GM18511 (cell line): Measurements from ENCODE around the gene GALNT18.
A peak's percentile ranks its signal among the peaks of the same experiment; 100 is the strongest.

Experiments used
- ATAC-seq: cut with Tn5 transposase; IDR thresholded peaks from one replicate; pipeline ENCODE4 v1.9.1; 2021; ENCODE audit warnings: mild to moderate bottlenecking, moderate library complexity; ENCODE audit not compliant: unreplicated experiment

The GALNT18 gene

DNA sequence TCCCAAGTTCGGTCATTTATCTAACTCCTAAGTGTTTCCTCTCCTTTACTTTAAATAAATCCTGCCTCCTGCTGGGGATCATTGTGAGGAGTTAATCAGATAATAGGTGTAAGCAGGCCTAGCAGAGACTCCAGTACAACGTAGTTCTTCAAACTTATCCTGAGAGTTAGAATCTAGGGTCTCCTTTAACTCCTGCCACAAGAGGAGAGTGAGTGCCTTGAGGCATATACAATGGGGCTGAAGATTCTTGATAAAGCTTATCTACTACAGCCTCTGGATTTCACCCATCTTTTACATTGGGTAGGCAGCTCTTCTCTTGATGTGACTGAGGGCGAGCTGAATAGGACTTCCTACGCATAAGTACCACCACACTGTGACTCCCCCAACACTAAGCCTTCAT is 3.1 kb upstream of the GALNT18 start:
- ATAC-seq = no peak

DNA sequence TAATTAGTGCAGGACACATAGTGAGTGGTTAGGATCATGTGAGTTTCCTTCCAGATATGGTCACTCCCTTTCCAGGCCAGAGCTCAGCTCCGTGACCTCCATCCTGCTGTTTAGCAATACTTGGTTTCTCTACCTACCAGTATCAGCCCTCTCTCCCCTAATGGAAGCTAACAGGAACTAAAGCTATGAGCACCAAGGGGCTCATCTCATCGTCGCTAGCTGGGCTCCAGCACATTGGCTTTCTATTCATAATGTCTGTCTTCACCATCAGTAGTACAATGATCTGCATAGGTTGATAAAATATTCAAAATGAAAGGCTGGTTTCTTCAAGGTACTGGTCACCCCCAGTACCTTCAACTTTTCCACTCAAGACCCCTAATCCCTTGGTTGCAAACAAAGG is 2.4 kb upstream of the GALNT18 start:
- ATAC-seq = no peak

DNA sequence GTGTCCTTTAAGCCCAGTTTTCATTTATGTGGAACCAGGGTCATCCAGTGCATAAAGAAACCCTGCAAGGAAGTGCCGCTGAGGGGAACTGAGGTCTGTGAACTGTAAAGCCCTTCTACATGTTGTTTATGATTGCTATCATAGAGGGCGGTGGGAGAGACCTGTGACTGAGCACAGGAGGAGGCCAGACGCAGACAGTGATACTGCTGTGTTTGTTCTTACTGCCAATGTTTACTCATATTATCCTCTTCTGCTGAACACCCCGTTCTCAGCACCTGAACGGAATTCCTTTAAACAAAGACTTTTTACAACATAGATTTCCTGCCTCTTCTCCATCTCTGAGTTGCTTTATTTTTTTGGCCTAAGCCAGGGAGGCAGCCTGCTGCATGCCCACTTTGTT is 967 bp upstream of the GALNT18 start:
- ATAC-seq = no peak

DNA sequence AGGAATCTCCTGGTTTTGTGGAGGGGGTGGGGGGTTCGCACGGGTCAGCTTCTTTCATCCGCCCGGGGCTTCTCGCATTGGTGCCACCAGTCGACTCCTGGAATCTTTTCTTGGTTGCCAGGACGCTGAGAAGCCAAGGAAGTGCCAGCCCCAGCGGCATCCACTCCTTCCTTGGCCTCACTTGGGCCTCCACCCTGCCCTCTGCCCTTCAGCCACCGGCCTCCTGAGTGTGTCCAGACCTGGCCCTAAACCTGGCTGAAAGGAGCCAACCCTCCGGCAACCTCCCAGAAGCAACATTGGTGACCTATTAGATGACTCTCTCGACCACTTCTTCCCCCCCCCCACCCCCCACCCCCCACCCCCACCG is 518 bp upstream of the GALNT18 start:
- peak; percentile 1 for ATAC-seq

DNA sequence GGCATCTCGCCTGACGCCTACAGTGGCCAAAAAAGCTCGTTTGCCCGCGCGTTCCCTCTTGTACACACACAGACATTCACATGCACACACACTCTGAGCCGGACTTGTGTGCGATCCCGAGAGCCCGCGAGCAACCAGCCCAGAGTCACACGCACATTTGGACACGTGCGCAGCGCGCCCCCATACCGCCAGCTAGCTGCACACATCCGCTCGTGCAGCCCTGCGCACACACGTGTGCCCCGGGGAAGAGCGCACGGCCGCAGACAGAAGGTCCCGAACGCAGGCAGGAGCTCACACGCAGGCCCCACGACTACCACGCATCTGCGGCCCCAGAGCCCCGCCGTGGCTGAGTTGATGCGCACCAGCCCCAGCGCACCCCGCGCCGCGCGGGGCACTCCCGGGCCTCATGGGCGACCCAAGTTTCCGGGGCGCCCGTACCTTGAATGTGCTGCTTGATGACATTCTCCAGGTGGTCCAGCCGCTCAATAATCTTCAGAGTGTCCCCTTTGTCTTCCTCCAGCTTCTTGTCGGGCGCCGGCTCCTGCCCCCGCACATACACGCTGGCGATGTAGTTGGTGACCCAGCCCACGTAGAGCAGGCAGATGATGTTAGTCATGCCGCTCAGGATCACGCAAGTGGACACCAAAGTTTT is 758 bp downstream of the GALNT18 start:
- peak; percentile 26 for ATAC-seq

DNA sequence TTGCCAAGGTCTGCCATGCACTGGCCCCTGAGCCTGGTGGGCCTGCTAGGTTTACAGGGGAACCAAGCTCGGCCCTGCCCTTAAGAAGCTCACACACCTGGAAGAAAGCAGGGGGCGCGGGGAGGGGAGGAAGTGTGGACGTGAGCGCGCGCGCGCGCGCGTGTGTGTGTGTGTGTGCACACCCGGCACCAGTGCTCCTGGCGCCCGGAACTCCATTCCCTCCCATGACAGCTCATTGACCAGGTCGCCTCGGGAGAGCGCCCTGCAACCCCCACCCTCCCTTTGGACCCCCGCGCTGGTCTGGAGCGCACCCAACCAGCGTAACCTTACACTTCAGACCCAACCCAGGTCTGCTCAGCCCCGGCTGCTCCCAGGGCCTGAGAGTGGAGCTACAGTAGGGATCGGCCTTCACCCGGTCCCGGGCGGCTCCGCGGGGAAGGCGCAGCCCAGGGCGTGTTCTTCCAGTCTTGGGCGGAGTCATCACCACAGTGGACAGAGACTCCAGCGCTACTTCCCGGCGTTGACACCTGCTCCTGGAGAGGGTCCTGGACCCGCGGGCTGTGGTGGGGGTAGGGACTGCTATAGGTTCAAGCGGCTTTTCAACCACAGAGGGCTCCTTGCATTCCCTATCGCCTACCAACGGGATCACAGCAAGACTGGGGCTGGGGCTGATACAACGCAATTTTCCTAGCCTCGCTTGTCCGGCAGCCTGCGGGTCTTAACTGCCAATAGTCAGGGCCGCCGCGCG is 1.5 kb downstream of the GALNT18 start:
- no peak for ATAC-seq

DNA sequence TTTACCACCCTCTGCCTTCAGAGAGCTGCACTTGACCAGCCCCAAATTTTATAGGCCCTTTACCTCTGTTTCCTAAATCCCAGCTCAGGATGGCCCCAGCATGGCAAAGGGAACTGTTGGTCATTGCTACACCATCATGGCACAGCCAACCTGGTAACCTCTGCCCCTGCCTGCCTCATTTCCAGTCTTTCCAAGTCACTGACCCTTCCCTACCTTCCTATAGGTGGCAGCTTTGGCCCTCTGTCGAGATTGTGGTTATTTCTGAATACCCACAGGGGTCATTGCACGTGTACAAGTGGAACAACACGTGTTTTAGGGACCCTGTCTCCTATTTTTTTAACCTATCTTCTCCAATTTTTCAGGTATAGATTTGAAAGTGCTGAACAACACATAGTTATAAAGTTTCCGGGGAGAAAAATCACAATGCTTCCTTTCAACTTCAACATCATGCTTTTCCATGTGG is 2.8 kb downstream of the GALNT18 start:
- ATAC-seq = no peak

DNA sequence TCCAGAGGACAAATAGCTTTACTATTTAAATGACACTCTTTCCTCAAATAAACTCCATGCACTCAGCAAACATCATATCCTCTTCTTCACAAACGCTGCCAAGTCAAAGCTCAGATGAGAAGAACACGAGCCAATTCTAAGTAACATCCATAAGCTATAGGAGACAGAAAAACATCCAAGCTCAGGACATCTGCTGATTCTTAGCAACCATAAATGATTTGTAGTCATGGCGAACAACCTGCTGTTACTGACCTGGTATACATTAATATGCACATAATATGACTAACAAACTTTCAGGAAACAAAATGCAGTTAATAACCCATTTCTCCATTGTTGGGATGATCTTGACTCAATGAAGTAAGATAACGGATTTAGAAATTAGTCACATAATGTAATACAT is 6.7 kb downstream of the GALNT18 start:
- no peak for ATAC-seq

DNA sequence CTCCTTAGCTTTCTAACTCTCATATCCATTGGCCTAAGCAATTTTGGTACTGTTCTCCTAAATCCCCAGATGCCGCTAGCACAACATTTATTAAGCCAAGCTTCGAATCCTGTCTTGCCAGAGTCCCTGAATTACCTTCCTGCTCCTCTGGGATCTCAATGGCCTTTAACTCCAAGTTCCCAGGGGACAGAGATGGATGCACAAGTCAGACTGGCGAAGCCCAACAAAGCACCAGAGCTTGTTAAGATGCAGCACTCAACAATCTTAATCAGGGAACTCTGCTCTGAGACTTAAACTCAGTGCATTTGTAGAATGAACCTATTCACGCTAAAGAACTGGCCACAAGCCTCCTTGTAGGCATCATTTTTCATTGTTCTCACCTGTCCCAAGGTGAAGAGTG is 9.4 kb downstream of the GALNT18 start:
- no peak for ATAC-seq

DNA sequence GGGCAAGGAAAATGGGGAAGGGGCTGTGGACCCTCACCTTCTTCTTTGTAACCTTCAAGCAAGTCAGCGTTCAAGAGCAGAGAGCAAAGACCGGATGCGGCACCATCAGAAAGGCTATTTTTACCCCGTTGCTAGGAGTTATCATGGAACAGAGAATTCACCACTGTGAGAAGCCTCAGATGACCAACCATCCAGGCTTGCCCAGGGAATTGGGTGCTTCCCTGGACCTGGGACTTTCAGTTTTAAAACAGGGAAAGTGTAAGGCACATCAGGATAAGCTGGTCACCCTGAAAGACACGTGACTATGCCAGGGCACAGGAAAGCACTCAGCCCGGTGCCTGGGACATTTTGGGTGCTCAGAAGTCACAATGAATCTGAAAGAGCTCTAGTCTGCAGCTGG is 10.4 kb downstream of the GALNT18 start:
- ATAC-seq = no peak

DNA sequence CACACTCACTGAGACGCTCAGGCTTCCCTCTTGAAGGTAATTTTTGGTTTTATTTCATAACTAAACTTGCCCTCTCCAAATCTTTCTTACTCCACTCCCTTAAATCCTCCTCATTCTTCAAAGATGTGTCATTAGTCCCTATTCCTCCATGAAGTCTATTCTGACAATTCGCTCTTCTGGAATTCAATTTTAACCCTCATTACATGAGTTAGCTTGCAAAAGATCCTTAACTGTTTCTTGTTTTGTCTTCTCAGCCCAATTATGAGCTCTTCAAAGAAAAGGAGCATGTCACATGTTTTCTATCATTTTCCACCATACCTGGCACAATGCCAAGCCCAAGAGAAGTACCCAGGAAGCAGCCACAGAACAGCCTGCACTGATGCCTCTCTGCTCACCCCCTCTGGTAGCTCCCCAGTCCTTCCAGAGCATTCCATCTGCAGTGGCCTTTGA is 13.0 kb downstream of the GALNT18 start:
- no peak for ATAC-seq

DNA sequence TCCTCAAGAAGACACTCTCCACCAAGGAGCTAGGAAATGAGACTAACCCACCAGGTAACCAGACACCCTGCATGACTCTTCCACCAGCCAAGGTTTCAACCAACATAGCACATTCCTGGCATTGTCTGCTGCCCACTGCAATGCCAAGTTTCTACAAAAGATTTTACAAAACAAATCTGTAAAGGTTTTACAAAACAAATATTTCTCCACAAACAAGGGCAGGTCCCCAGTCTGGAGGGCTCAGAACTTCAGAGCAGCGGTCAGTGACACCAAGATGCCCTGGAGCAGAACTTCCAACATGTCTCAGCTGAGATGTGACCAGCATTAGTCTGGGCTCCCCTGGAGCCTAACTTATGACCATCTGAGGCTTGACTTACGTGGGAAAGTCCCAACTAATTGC is 14.0 kb downstream of the GALNT18 start:
- ATAC-seq = no peak

DNA sequence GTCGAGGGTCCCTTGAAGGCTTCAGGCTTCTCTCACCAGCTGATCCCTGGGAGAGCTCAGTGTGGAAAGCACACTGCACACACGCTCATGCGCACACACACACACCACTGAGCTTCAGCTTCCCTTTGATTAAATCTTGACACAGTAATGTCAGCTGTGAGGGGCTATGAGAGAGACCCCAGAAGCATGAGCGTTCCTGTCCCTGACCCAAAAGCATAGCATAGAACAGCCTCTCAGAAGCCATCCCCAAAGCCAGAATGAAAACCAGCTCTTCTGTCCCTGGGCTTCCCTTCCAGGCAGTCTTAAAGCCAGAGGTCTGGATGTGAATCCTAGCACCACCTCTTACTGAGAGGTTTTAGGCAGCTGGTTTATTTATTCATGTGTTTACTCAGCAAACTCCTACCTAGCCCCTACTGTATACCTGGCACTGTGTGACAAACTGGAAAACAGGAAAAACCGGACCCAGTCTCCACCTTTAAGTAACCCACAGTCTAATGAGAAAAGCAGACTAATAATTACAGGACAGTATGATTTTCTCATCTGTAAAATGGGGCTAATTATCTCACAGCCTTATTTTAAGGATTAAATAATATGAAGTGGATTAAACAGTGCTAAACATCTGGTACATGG is 15.9 kb downstream of the GALNT18 start:
- no peak for ATAC-seq

DNA sequence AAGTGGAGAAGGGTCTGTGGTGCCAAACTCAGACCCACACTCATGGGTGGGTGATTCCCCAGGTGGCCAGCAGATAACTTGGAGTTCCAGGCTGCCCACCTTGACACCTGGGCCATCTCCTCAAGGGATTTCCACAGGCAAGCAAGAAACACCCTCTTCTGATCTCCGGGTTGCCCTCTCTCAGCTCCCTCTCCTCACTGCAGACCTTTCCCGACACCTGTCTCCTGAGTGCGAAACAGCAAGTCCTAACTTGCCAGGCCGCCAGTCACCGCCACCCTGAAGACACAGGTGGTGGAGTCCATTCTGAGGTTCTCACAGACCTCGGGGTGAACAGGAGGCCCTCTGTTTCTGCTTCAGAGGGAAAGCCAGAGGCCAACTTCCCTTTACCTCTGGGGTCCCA is 16.6 kb downstream of the GALNT18 start:
- no peak for ATAC-seq

DNA sequence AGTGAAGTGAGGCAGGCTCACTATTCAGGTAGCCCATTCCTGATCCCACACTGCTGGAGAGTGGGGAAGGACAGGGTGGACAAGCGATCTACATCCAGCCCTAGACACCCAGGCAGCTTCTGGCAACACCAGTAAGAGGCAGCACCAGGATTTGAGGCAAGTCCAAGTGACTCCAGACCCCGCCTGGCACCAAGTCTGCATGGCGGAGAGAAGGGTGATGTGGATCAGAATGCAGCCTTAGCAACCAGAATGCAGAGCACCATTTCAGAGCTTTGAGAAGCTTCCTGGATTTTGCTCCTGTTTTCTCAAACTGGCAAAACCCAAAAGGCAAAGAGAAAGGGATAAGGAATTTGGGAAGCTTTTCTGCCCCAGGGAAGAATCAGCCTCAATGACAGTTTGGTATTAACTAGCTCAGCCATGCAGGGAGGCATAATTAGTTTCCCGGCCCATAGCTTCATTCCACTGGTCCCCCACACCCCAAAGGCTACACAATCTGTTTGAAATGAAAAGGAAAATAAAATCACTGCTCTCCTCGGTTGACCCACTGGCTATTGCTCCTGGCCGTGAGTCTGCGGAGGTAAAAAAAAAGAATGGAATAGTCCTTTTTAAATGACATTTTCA is 17.3 kb downstream of the GALNT18 start:
- no peak for ATAC-seq

DNA sequence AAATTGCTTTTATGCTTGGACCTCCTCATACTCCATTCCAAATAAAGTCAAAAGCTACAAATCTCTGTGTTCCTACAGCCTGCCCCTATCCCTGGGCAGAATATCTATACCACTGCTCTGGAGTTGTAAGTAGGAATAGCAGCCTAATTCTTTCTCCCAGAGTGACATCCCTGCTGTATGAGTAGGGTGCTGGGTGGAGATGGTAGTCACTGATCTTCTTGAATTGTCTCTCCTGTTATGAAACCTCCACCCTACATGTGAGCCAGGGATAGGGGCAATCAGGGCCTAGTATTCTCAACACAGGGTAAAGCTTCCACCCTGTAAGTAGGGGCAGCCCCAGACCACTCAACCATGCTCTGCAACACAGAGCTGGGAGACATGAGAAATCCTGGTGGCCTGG is 19.8 kb downstream of the GALNT18 start:
- no peak for ATAC-seq

DNA sequence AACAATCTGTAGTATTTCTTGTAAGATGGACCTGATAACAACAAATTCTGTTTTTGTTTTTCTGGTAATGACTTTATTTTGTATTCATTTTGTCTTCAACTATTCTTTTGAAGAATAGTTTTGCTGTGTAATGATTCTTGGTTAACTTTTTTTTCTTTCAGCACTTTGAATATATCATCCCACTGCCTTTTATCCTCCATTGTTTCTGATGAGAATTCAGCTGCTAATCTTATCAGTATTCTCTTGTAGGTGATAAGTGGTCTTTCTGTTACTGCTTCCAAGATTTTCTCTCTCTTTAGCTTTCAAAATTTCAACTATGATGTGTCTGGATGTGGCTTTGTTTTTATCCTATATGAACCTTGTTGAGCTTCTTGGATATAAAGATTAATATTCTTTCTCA is 21.5 kb downstream of the GALNT18 start:
- ATAC-seq = no peak

DNA sequence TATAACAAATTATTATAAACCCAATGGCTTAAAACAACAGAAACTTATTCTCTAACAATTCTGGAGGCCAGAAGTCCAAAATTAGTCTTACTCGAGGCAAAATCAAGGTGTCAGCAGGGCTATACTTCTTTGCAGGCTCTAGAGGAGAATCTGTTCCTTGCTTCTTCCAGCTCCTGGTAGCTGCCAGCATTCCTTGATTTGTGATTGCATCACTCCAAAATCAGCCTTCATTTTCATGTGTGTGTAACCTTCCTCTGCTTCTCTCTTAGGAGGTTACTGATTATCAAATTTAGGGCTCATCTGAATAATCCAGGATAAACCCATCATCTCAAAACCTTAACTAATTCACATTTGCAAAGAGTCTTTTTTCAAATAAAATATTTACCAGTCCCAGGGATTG is 23.6 kb downstream of the GALNT18 start:
- ATAC-seq = no peak

DNA sequence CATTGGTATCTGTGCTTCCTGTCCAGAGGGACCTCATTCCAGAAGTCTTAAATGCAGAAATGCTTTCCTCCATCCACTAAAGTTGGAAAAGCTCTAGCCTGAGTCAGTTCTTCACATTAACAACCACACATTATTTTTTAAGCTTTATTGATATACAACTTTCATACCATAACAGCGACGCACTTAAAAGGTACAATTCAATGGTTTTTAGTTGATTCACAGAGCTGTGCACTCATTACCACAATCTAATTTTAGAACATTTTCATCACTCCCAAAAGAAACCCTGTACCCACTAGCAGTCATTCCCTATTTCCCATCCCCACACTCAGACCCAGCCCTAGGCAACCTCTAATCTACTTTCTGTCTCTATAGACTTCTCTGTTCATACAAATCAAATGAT is 27.6 kb downstream of the GALNT18 start:
- ATAC-seq = no peak

DNA sequence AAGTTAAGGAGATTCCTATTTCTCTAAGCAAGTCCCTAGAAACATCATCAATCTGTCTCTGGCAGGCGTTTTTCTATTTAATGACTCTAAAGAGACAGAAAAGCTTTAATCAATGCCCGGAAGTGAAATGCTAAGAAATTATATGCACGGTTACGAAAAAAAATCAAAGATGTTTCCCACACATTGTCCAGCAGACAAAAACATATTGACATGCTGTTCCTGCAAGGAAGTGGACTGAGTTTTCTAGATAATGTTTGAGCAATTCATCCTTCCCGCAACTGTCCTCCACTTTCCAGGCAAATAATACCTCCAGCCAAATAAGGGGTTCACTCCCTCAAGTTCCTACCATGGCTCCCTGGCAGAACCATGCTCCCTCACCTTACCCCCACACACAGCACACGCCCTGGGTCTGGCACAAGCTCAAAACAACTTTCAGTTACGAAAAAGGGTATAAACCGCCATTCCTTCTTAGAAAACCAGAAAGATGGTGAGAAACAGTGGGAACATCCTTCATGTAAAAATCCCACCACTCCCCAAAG is 29.6 kb downstream of the GALNT18 start:
- no peak for ATAC-seq

DNA sequence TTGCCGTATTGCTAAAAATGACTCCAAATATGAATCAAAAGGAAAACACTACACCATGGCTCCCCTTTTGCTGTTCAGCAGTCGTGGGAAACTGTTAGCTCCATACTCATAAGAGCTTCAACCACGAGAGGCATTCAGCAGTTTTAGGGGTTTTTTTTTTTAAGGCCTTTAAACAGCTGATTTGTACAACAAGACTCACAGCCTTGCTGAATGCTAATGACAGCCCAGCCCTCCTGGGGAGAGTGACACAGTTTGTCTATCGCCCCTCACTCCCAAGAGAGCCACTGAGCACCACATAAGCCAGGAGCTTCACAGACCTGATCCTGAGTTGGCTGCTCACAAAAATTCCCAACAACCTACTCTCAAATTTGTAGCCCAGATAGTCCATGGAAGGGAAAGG is 32.4 kb downstream of the GALNT18 start:
- no peak for ATAC-seq

DNA sequence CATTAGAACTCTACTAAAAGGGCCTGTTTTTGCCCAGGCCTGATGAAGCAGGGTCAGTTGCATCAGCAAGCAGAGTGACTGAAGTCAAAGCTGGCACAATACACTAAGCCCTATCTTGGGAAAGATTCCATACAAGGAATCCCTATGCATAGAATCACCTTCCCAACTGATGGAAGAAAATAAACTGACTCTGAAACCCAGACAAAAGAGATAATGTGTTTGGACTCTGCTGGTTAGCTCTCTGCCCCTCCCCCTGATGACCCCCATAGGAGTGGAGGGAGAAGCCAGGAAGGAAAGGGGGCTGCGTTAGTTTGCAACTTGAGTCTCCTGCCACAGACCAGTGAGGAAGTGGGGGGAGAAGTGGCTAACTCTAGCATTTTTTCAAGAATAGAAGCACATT is 32.9 kb downstream of the GALNT18 start:
- no peak for ATAC-seq
